Liver (tissue), 9 donors: ENCODE results near the gene KCNT1. TPM values are rescaled to one million over a fixed set of nuclear protein-coding genes. Genes with fewer than 3 reads are reported as not detected.

Experiments used
- DNase-seq: peaks from one replicate; pipeline ENCODE4 v3.0.0-alpha.2; 2017; ENCODE audit warnings: low spot score
- H3K27ac ChIP-seq, 2 donors: one replicate each; pipeline ENCODE4 v1.7.0; 2013; ENCODE audit warnings: inconsistent platforms in 2 of 2, low read length in 2 of 2, control low read depth in 1 of 2, low read depth in 1 of 2, mild to moderate bottlenecking in 1 of 2
- H3K27me3 ChIP-seq, 4 donors: one replicate each; pipeline versions ENCODE4 v1.6.1 to v1.7.0; 2013; ENCODE audit warnings: low read length in 3 of 4, inconsistent platforms in 1 of 4, mild to moderate bottlenecking in 1 of 4, moderate library complexity in 1 of 4; ENCODE audit not compliant: control insufficient read depth in 4 of 4, insufficient read depth in 4 of 4
- H3K36me3 ChIP-seq, 4 donors: one replicate each; pipeline versions ENCODE4 v1.6.1 to v1.7.0; 2013; ENCODE audit warnings: low read length in 3 of 4, mild to moderate bottlenecking in 3 of 4, low read depth in 1 of 4, moderate library complexity in 1 of 4; ENCODE audit not compliant: control insufficient read depth in 4 of 4, insufficient read depth in 3 of 4
- H3K4me1 ChIP-seq, 4 donors: one replicate each; pipeline versions ENCODE4 v1.6.1 to v1.7.0; 2013; ENCODE audit warnings: low read length in 3 of 4, mild to moderate bottlenecking in 3 of 4, moderate library complexity in 1 of 4; ENCODE audit not compliant: control insufficient read depth in 4 of 4, insufficient read depth in 4 of 4
- H3K4me3 ChIP-seq, 3 donors: one replicate each; pipeline versions ENCODE4 v1.6.1 to v1.7.0; 2013; ENCODE audit warnings: low read length in 3 of 3, control low read depth in 1 of 3, low read depth in 1 of 3, mild to moderate bottlenecking in 1 of 3
- H3K9ac ChIP-seq, 2 donors: one replicate each; pipeline ENCODE4 v1.7.0; 2013; ENCODE audit warnings: low read length in 2 of 2, mild to moderate bottlenecking in 2 of 2, moderate library complexity in 2 of 2, control low read depth in 1 of 2, low read depth in 1 of 2
- H3K9me3 ChIP-seq, 4 donors: one replicate each; pipeline versions ENCODE4 v1.6.1 to v1.7.0; 2013; ENCODE audit warnings: low read length in 3 of 4; ENCODE audit not compliant: control insufficient read depth in 4 of 4
- EGR1 ChIP-seq, 2 donors: IDR thresholded peaks; 2 replicates each; pipeline ENCODE4 v1.6.1; 2016 to 2018; ENCODE audit warnings: antibody characterized with exemption in 2 of 2, low read depth in 2 of 2
- FOXA1 ChIP-seq: IDR thresholded peaks from 2 replicates; pipeline ENCODE4 v1.6.1; 2016; ENCODE audit warnings: antibody characterized with exemption
- FOXA2 ChIP-seq: IDR thresholded peaks from 2 replicates; pipeline ENCODE4 v1.6.1; 2016; ENCODE audit warnings: antibody characterized with exemption
- GABPA ChIP-seq, 2 donors: IDR thresholded peaks in 1 of 2; conservative IDR thresholded peaks in 1 of 2; 2 replicates each; pipeline ENCODE4 v1.6.1; 2016; ENCODE audit warnings: antibody characterized with exemption in 2 of 2, mild to moderate bottlenecking in 1 of 2, moderate library complexity in 1 of 2
- HNF4A ChIP-seq, 2 donors: conservative IDR thresholded peaks; 2 replicates each; pipeline ENCODE4 v1.6.1; 2016; ENCODE audit warnings: antibody characterized with exemption in 2 of 2, mild to moderate bottlenecking in 2 of 2
- HNF4G ChIP-seq: IDR thresholded peaks from 2 replicates; pipeline ENCODE4 v1.6.1; 2016; ENCODE audit warnings: antibody characterized with exemption
- JUND ChIP-seq, 2 donors: IDR thresholded peaks; 2 replicates each; pipeline ENCODE4 v1.6.1; 2016; ENCODE audit warnings: antibody characterized with exemption in 2 of 2
- NR2F2 ChIP-seq: IDR thresholded peaks from 2 replicates; pipeline ENCODE4 v1.6.1; 2016; ENCODE audit warnings: antibody characterized with exemption
- RAD21 ChIP-seq, 2 donors: IDR thresholded peaks; 2 replicates each; pipeline ENCODE4 v1.6.1; 2016; ENCODE audit warnings: antibody characterized with exemption in 2 of 2, mild to moderate bottlenecking in 2 of 2
- RXRA ChIP-seq, 2 donors: IDR thresholded peaks; 2 replicates each; pipeline ENCODE4 v1.6.1; 2017 to 2018; ENCODE audit warnings: antibody characterized with exemption in 2 of 2, mild to moderate bottlenecking in 1 of 2
- TAF1 ChIP-seq: conservative IDR thresholded peaks from 2 replicates; pipeline ENCODE4 v1.6.1; 2016; ENCODE audit warnings: antibody characterized with exemption, mild to moderate bottlenecking
- YY1 ChIP-seq: IDR thresholded peaks from 2 replicates; pipeline ENCODE4 v1.6.1; 2016; ENCODE audit warnings: antibody characterized with exemption, mild to moderate bottlenecking
- WGBS: extraction: QIAGEN DNeasy Blood & Tissue Kit; methylation state at CpG from one replicate; pipeline ENCODE4 v1.1.7; 2013; 5-methylcytosine and 5-hydroxymethylcytosine counted together
- polyA plus RNA-seq, 2 donors: library from polyadenylated mRNA; stranded (reverse) in 1 of 2; unstranded in 1 of 2; fragments of 200-250 nt in 1 of 2; fragments of >200 nt in 1 of 2; fragmentation: Nextera tagmentation in 1 of 2; extraction: Ambion mirVana in 1 of 2; gene quantifications; one replicate each; pipeline versions ENCODE4 v1.2.1 to v1.2.3, GENCODE V29; 2013 to 2015
- total RNA-seq, 2 donors: library from RNA; depleted of rRNA; stranded (reverse); fragments of >200 nt; gene quantifications; one replicate each; pipeline ENCODE4 v1.2.3, GENCODE V29; 2014
- TF ChIP-seq, protein P1 (sequence below): IDR thresholded peaks from 2 replicates; pipeline ENCODE4 v1.6.1; 2016; ENCODE audit warnings: antibody characterized with exemption
- TF ChIP-seq, protein P2 (sequence below): IDR thresholded peaks from 2 replicates; pipeline ENCODE4 v1.6.1; 2016; ENCODE audit warnings: antibody characterized with exemption, mild to moderate bottlenecking
- TF ChIP-seq, protein P3 (sequence below): IDR thresholded peaks from 2 replicates; pipeline ENCODE4 v1.6.1; 2016; ENCODE audit warnings: antibody characterized with exemption
- TF ChIP-seq, protein P4 (sequence below): IDR thresholded peaks from 2 replicates; pipeline ENCODE4 v1.6.1; 2016; ENCODE audit warnings: antibody characterized with exemption
- donor health status: healthy.
- donor health status: healthy.
- donor health status: healthy.
- donor health status: healthy.
- donor health status: healthy.

KCNT1 gene
- total and polyA plus RNA-seq, 4 donors: 0.08 TPM; not detected in 2

DNA sequence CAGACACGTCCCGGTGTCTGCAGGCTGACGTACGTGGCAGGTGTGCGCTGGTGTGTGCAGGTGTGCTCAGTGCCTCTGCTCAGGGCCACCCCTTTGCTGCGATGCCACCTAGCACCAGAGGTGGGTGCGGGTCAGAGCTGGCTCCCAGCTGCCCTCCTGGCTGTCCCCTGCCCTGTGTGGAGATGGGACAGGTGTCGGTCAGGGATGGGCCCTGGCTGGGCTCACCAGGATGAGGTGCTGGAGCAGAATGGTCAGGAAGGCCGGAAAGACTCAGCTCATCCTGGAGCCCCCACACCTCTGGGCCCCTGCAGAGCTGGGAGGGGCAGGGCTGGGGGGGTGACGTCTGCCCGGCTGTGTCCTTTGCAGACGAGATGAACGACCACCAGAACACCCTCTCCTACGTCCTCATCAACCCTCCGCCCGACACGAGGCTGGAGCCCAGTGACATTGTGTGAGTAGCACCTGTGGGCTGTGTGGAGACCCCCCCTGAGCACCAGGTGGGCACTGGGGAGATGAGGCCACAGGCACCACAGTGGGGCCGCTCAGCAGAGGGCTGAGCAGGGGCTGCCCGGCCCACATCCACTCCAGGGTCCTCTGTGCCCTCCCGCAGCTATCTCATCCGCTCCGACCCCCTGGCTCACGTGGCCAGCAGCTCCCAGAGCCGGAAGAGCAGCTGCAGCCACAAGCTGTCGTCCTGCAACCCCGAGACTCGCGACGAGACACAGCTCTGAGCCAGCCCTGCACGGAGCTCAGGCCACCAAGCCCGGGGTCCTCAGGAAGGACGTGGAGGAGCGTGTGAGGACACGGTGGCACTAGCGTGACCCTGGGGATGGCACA is 89.7 kb downstream of the KCNT1 start:
- TF ChIP-seq FOXA2 (no peak), RXRA (IDR thresholded peaks at IDR 0.05) (no peak), RAD21 (IDR thresholded peaks at IDR 0.05) (no peak), HNF4A (conservative IDR thresholded peaks at IDR 0.05) (no peak), TAF1 (no peak), HNF4G (no peak), NR2F2 (no peak), GABPA (IDR thresholded peaks at IDR 0.05 in 1 of 2, conservative IDR thresholded peaks at IDR 0.05 in 1 of 2) (no peak), EGR1 (IDR thresholded peaks at IDR 0.05; ENCODE audit: low read depth in 2 of 2) (no peak), FOXA1 (no peak), JUND (IDR thresholded peaks at IDR 0.05) (no peak), YY1 (no peak)
- TF ChIP-seq, protein P1, sequence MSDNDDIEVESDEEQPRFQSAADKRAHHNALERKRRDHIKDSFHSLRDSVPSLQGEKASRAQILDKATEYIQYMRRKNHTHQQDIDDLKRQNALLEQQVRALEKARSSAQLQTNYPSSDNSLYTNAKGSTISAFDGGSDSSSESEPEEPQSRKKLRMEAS: no peak
- TF ChIP-seq, protein P2, sequence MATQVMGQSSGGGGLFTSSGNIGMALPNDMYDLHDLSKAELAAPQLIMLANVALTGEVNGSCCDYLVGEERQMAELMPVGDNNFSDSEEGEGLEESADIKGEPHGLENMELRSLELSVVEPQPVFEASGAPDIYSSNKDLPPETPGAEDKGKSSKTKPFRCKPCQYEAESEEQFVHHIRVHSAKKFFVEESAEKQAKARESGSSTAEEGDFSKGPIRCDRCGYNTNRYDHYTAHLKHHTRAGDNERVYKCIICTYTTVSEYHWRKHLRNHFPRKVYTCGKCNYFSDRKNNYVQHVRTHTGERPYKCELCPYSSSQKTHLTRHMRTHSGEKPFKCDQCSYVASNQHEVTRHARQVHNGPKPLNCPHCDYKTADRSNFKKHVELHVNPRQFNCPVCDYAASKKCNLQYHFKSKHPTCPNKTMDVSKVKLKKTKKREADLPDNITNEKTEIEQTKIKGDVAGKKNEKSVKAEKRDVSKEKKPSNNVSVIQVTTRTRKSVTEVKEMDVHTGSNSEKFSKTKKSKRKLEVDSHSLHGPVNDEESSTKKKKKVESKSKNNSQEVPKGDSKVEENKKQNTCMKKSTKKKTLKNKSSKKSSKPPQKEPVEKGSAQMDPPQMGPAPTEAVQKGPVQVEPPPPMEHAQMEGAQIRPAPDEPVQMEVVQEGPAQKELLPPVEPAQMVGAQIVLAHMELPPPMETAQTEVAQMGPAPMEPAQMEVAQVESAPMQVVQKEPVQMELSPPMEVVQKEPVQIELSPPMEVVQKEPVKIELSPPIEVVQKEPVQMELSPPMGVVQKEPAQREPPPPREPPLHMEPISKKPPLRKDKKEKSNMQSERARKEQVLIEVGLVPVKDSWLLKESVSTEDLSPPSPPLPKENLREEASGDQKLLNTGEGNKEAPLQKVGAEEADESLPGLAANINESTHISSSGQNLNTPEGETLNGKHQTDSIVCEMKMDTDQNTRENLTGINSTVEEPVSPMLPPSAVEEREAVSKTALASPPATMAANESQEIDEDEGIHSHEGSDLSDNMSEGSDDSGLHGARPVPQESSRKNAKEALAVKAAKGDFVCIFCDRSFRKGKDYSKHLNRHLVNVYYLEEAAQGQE: no peak
- TF ChIP-seq, protein P3, sequence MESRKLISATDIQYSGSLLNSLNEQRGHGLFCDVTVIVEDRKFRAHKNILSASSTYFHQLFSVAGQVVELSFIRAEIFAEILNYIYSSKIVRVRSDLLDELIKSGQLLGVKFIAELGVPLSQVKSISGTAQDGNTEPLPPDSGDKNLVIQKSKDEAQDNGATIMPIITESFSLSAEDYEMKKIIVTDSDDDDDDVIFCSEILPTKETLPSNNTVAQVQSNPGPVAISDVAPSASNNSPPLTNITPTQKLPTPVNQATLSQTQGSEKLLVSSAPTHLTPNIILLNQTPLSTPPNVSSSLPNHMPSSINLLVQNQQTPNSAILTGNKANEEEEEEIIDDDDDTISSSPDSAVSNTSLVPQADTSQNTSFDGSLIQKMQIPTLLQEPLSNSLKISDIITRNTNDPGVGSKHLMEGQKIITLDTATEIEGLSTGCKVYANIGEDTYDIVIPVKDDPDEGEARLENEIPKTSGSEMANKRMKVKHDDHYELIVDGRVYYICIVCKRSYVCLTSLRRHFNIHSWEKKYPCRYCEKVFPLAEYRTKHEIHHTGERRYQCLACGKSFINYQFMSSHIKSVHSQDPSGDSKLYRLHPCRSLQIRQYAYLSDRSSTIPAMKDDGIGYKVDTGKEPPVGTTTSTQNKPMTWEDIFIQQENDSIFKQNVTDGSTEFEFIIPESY: no peak
- TF ChIP-seq, protein P4, sequence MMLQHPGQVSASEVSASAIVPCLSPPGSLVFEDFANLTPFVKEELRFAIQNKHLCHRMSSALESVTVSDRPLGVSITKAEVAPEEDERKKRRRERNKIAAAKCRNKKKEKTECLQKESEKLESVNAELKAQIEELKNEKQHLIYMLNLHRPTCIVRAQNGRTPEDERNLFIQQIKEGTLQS: no peak
- no peak overlapping the region for H3K27ac ChIP-seq
- no peaks in the 10 kb centered on the region for H3K36me3 ChIP-seq
- H3K4me3 ChIP-seq: no peak overlapping the region
- H3K9ac ChIP-seq: no peak overlapping the region
- no peak for DNase-seq
- no peaks in the 10 kb centered on the region for H3K4me1 ChIP-seq
- 83% methylated on average over 35 of the region's 35 CpGs for WGBS
- no peaks in the 10 kb centered on the region for H3K9me3 ChIP-seq
- H3K27me3 ChIP-seq: no peaks in the 10 kb centered on the region
